HepG2 (cell line): ENCODE data around the gene TOP2A. TPM values are rescaled to one million over a fixed set of nuclear protein-coding genes. Genes with fewer than 3 reads are reported as not detected.

Experiments
- BRD4 ChIP-seq: sonication (generic); formaldehyde crosslinking; IDR thresholded peaks from 2 replicates; pipeline ENCODE4 v1.4.0; 2020; ENCODE audit warnings: missing genetic modification reagents
- CCDC6 ChIP-seq: sonication (generic); formaldehyde crosslinking; IDR thresholded peaks from 2 replicates; pipeline ENCODE4 v1.8.1; 2022; ENCODE audit warnings: mild to moderate bottlenecking, missing genetic modification reagents, moderate library complexity
- DPF2 ChIP-seq: sonication (generic); formaldehyde crosslinking; IDR thresholded peaks from 2 replicates; pipeline ENCODE4 v1.4.0; 2020; ENCODE audit warnings: mild to moderate bottlenecking, low read depth, missing genetic modification reagents, borderline replicate concordance
- HMG20B ChIP-seq: conservative IDR thresholded peaks from 2 replicates; pipeline ENCODE4 v1.6.1; 2016; ENCODE audit warnings: missing genetic modification reagents, missing compliant biosample characterization
- KDM4B ChIP-seq: sonication (generic); formaldehyde crosslinking; IDR thresholded peaks from 2 replicates; pipeline ENCODE4 v1.4.0; 2020; ENCODE audit warnings: missing genetic modification reagents
- KLF16 ChIP-seq, 2 experiments: sonication (generic) in 1 of 2; formaldehyde crosslinking in 1 of 2; IDR thresholded peaks; 2 replicates each; pipeline versions ENCODE4 v1.6.1 to v1.8.0; 2016 to 2023; ENCODE audit warnings: missing genetic modification reagents in 2 of 2, missing compliant biosample characterization in 1 of 2
- KLF6 ChIP-seq: IDR thresholded peaks from 2 replicates; pipeline ENCODE4 v1.8.0; 2016; ENCODE audit warnings: missing biosample characterization, missing genetic modification reagents
- MIER3 ChIP-seq: IDR thresholded peaks from 2 replicates; pipeline ENCODE4 v1.6.1; 2016; ENCODE audit warnings: missing compliant biosample characterization, borderline replicate concordance
- MXI1 ChIP-seq: IDR thresholded peaks from 3 replicates; pipeline ENCODE4 v1.6.1; 2012; ENCODE audit warnings: low read depth, low read length, inconsistent platforms, borderline replicate concordance
- PCBP2 ChIP-seq: fragments of 200-400 bp; formaldehyde crosslinking; optimal IDR thresholded peaks from 2 replicates; pipeline ENCODE3; 2018; ENCODE audit warnings: low read length, low read depth; ENCODE audit not compliant: poor library complexity, severe bottlenecking
- POGZ ChIP-seq: sonication (generic); formaldehyde crosslinking; IDR thresholded peaks from 2 replicates; pipeline ENCODE4 v1.4.0; 2020; ENCODE audit warnings: mild to moderate bottlenecking, missing genetic modification reagents
- SOX6 ChIP-seq, 2 experiments: fragments of 450-650 bp in 1 of 2; sonication (generic) in 1 of 2; formaldehyde crosslinking in 1 of 2; IDR thresholded peaks; 2 replicates each; pipeline versions ENCODE4 v1.4.0 to v1.6.1; 2017 to 2020; ENCODE audit warnings: antibody characterized with exemption in 1 of 2, mild to moderate bottlenecking in 1 of 2, missing genetic modification reagents in 1 of 2
- XRCC5 ChIP-seq: fragments of 200-400 bp; formaldehyde crosslinking; optimal IDR thresholded peaks from 2 replicates; pipeline ENCODE3; 2017; ENCODE audit warnings: mild to moderate bottlenecking, low read length
- ZFX ChIP-seq: sonication (generic); formaldehyde crosslinking; IDR thresholded peaks from 2 replicates; pipeline ENCODE4 v1.4.0; 2020; ENCODE audit warnings: mild to moderate bottlenecking, low read depth, missing genetic modification reagents, moderate library complexity
- ZNF383 ChIP-seq: sonication (generic); formaldehyde crosslinking; IDR thresholded peaks from 2 replicates; pipeline ENCODE4 v1.4.0; 2020; ENCODE audit warnings: missing genetic modification reagents, mild to moderate bottlenecking, borderline replicate concordance
- ZNF557 ChIP-seq: sonication (generic); formaldehyde crosslinking; IDR thresholded peaks from 2 replicates; pipeline ENCODE4 v1.4.0; 2020; ENCODE audit warnings: missing genetic modification reagents
- ZNF713 ChIP-seq: sonication (generic); formaldehyde crosslinking; IDR thresholded peaks from 2 replicates; pipeline ENCODE4 v1.4.0; 2020; ENCODE audit warnings: mild to moderate bottlenecking, missing genetic modification reagents
- ZNF878 ChIP-seq: sonication (generic); formaldehyde crosslinking; IDR thresholded peaks from 2 replicates; pipeline ENCODE4 v1.8.1; 2023; ENCODE audit warnings: mild to moderate bottlenecking, missing genetic modification reagents, moderate library complexity
- ZSCAN21 ChIP-seq: sonication (generic); formaldehyde crosslinking; IDR thresholded peaks from 2 replicates; pipeline ENCODE4 v1.8.0; 2022; ENCODE audit warnings: mild to moderate bottlenecking, missing genetic modification reagents, moderate library complexity, borderline replicate concordance
- polyA plus RNA-seq, 8 experiments: library from polyadenylated mRNA; depleted of rRNA in 3 of 8; stranded (reverse) in 7 of 8; unstranded in 1 of 8; fragments of >200 nt; fragmentation: Illumina TruSeq in 4 of 8; extraction: Trizol in 4 of 8; gene quantifications; 2 replicates each; pipeline versions ENCODE4 v1.2.1 to v1.2.3, GENCODE V29; 2011 to 2016; ENCODE audit warnings: low read depth in 4 of 8, missing spikeins in 1 of 8, mixed read lengths in 1 of 8; ENCODE audit not compliant: insufficient read depth in 1 of 8
- total RNA-seq, 5 experiments: library from RNA; depleted of rRNA; stranded (reverse); fragments of >200 nt; fragmentation: Illumina TruSeq; extraction: Trizol; gene quantifications; 2 replicates each; pipeline ENCODE4 v1.2.3, GENCODE V29; 2016; ENCODE audit warnings: low read depth in 1 of 5
- TF ChIP-seq, protein P1 (sequence below): IDR thresholded peaks from 2 replicates; pipeline ENCODE4 v1.6.1; 2016; ENCODE audit warnings: low read depth
- TF ChIP-seq, protein P2 (sequence below): fragments of 450-650 bp; IDR thresholded peaks from 2 replicates; pipeline ENCODE4 v1.6.1; 2016
- TF ChIP-seq, protein P3 (sequence below): sonication (generic); formaldehyde crosslinking; IDR thresholded peaks from 2 replicates; pipeline ENCODE4 v1.5.1; 2020; ENCODE audit warnings: missing genetic modification reagents, mild to moderate bottlenecking, borderline replicate concordance
- TF ChIP-seq, protein P4 (sequence below): sonication (generic); formaldehyde crosslinking; IDR thresholded peaks from 2 replicates; pipeline ENCODE4 v1.8.1; 2023; ENCODE audit warnings: missing genetic modification reagents, inconsistent platforms, borderline replicate concordance

The TOP2A gene
- total and polyA plus RNA-seq, 2 of the 13 experiments (the other 11 are each of a cell fraction or from before 2014, with no cell fraction given) = 108 to 327 TPM

DNA sequence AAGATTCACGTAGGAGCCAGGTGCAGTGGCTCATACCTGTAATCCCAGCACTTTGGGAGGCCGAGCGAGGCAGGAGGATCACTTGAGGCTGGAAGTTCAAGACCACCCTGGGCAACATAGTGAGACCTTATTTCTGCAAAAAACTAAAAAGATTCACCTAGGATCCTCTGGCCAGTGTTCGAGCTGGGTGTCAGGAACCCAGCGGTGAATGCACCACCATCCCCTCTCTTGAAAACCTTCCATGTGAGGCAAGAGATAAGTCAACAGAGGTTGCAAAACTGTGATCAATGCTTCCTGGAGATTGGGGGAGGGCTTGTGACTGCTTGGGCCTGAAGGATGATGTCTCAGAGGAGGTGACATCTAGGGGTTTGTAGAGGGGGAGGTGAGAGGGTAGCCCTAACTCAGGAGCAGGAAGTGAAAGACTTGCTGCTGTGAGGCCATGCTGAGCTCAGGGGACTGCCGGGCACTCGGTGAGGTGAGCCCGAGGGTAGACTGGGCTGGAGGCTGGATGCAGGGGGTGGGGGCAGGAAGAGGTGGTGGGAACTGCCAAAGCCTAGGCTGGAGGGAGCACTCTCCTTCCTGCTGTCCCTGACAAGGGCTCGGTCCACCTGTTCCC is 64.8 kb downstream of the TOP2A start (continued):
- peak; percentile 97; the same call in 1 of the 2 replicates for TF ChIP-seq MIER3 (CRISPR knock-in tag)
- TF ChIP-seq KLF6 (CRISPR knock-in tag) = peak; percentile 91; the same call in 1 of the 2 replicates
- TF ChIP-seq SOX6 (IDR thresholded peaks at IDR 0.05) = no peak
- TF ChIP-seq SOX6 (CRISPR knock-in tag; IDR thresholded peaks at IDR 0.05) = peak; percentile 86
- TF ChIP-seq, protein P1, sequence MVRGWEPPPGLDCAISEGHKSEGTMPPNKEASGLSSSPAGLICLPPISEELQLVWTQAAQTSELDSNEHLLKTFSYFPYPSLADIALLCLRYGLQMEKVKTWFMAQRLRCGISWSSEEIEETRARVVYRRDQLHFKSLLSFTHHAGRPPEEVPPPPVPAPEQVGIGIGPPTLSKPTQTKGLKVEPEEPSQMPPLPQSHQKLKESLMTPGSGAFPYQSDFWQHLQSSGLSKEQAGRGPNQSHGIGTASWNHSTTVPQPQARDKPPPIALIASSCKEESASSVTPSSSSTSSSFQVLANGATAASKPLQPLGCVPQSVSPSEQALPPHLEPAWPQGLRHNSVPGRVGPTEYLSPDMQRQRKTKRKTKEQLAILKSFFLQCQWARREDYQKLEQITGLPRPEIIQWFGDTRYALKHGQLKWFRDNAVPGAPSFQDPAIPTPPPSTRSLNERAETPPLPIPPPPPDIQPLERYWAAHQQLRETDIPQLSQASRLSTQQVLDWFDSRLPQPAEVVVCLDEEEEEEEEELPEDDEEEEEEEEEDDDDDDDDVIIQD (CRISPR knock-in tag) = peak; percentile 69
- TF ChIP-seq, protein P2, sequence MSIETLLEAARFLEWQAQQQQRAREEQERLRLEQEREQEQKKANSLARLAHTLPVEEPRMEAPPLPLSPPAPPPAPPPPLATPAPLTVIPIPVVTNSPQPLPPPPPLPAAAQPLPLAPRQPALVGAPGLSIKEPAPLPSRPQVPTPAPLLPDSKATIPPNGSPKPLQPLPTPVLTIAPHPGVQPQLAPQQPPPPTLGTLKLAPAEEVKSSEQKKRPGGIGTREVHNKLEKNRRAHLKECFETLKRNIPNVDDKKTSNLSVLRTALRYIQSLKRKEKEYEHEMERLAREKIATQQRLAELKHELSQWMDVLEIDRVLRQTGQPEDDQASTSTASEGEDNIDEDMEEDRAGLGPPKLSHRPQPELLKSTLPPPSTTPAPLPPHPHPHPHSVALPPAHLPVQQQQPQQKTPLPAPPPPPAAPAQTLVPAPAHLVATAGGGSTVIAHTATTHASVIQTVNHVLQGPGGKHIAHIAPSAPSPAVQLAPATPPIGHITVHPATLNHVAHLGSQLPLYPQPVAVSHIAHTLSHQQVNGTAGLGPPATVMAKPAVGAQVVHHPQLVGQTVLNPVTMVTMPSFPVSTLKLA = peak; percentile 12; the same call in 1 of the 2 replicates
- no peak for TF ChIP-seq XRCC5
- TF ChIP-seq MXI1 = no peak; the same call in 2 of the 3 replicates
- no peak for TF ChIP-seq ZNF383 (CRISPR knock-in tag)
- no peak for TF ChIP-seq BRD4 (CRISPR knock-in tag)
- no peak for TF ChIP-seq PCBP2
- peak; percentile 33; the same call in 1 of the 2 replicates for TF ChIP-seq ZNF557 (CRISPR knock-in tag)
- TF ChIP-seq, protein P3, sequence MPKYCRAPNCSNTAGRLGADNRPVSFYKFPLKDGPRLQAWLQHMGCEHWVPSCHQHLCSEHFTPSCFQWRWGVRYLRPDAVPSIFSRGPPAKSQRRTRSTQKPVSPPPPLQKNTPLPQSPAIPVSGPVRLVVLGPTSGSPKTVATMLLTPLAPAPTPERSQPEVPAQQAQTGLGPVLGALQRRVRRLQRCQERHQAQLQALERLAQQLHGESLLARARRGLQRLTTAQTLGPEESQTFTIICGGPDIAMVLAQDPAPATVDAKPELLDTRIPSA (CRISPR knock-in tag) = no peak
- peak; percentile 99 for TF ChIP-seq DPF2 (CRISPR knock-in tag)
- TF ChIP-seq ZNF878 = peak; percentile 67; the same call in 1 of the 2 replicates
- no peak; the same call in 1 of the 2 replicates for TF ChIP-seq KDM4B
- no peak for TF ChIP-seq ZNF713 (CRISPR knock-in tag)
- TF ChIP-seq, protein P4, sequence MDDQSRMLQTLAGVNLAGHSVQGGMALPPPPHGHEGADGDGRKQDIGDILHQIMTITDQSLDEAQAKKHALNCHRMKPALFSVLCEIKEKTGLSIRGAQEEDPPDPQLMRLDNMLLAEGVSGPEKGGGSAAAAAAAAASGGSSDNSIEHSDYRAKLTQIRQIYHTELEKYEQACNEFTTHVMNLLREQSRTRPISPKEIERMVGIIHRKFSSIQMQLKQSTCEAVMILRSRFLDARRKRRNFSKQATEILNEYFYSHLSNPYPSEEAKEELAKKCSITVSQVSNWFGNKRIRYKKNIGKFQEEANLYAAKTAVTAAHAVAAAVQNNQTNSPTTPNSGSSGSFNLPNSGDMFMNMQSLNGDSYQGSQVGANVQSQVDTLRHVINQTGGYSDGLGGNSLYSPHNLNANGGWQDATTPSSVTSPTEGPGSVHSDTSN (CRISPR knock-in tag) = no peak
- TF ChIP-seq POGZ (CRISPR knock-in tag) = peak; percentile 61
- TF ChIP-seq HMG20B = peak; percentile 87
- peak in 1 of 2 experiments; percentile 98; a peak in 2 of 4 replicates for TF ChIP-seq KLF16 (CRISPR knock-in tag; IDR thresholded peaks at IDR 0.05)
- TF ChIP-seq CCDC6 (CRISPR knock-in tag) = peak; percentile 72; the same call in 1 of the 2 replicates
- no peak for TF ChIP-seq ZSCAN21 (CRISPR knock-in tag)
- peak; percentile 59; the same call in 1 of the 2 replicates for TF ChIP-seq ZFX (CRISPR knock-in tag)
